IMR-90 (cell line): ENCODE data around the gene ATP5F1C. TPM values are rescaled to one million over a fixed set of nuclear protein-coding genes. Genes with fewer than 3 reads are reported as not detected.
A peak's percentile ranks its signal among the peaks of the same experiment; 100 is the strongest.

ENCODE experiments used
- ATAC-seq: fragments of 200-7000 bp; cut with Tn5 transposase; 2 replicates; pipeline ENCODE4 v1.9.1; 2020; ENCODE audit warnings: low read depth, mild to moderate bottlenecking, moderate library complexity
- BruUV-seq: library from RNA; stranded (reverse); fragments of 400-500 nt; replicated peaks from 2 replicates; lab custom pipeline; 2021; lab: Mats Ljungman, UMichigan
- CTCF ChIA-PET: fragments of 300-600 bp; formaldehyde crosslinking; extraction: SDS; loops from one replicate; lab custom pipeline; 2021; ENCODE audit warnings: antibody characterized with exemption; lab: Yijun Ruan, JAX
- POLR2A ChIA-PET: fragments of 300-600 bp; sonication (Branson Sonifier 250); formaldehyde crosslinking; loops from one replicate; lab custom pipeline; 2022; ENCODE audit warnings: antibody characterized with exemption; ENCODE audit not compliant: unreplicated experiment; lab: Charles Lee
- DNase-seq: peaks from one replicate; pipeline ENCODE4 v3.0.0; 2013
- H2AFZ ChIP-seq: replicated peaks from 2 replicates; pipeline ENCODE3; 2013; ENCODE audit warnings: low read length, mild to moderate bottlenecking; ENCODE audit not compliant: poor library complexity
- H2AK5ac ChIP-seq: 2 replicates; pipeline ENCODE4 v1.6.1; 2013; ENCODE audit warnings: low read depth, low read length, inconsistent platforms
- H2AK9ac ChIP-seq: replicated peaks from 2 replicates; pipeline ENCODE3; 2013; ENCODE audit warnings: mild to moderate bottlenecking, low read depth, low read length, moderate library complexity; ENCODE audit not compliant: poor library complexity
- H2BK120ac ChIP-seq: 2 replicates; pipeline ENCODE4 v1.6.1; 2013; ENCODE audit warnings: low read depth, low read length, inconsistent platforms
- H2BK15ac ChIP-seq: 3 replicates; pipeline ENCODE4 v1.6.1; 2013; ENCODE audit warnings: low read depth, low read length, inconsistent platforms
- H2BK20ac ChIP-seq: 2 replicates; pipeline ENCODE4 v1.6.1; 2013; ENCODE audit warnings: low read depth, mild to moderate bottlenecking, inconsistent platforms, low read length, moderate library complexity
- H2BK5ac ChIP-seq: 2 replicates; pipeline ENCODE4 v1.6.1; 2013; ENCODE audit warnings: mild to moderate bottlenecking, low read depth, low read length, inconsistent platforms; ENCODE audit not compliant: poor library complexity, severe bottlenecking
- H3K14ac ChIP-seq: replicated peaks from 2 replicates; pipeline ENCODE4 v1.6.1; 2013; ENCODE audit warnings: low read depth, low read length, inconsistent platforms
- H3K18ac ChIP-seq: 2 replicates; pipeline ENCODE4 v1.6.1; 2013; ENCODE audit warnings: low read depth, low read length, control low read depth
- H3K23ac ChIP-seq: 2 replicates; pipeline ENCODE4 v1.6.1; 2013; ENCODE audit warnings: low read depth, low read length, inconsistent platforms
- H3K27ac ChIP-seq: 2 replicates; pipeline ENCODE4 v1.5.1; 2013; ENCODE audit warnings: mild to moderate bottlenecking, control low read depth, low read length; ENCODE audit not compliant: insufficient read depth
- H3K27me3 ChIP-seq: 2 replicates; pipeline ENCODE4 v1.6.1; 2013; ENCODE audit warnings: low read length; ENCODE audit not compliant: control insufficient read depth, insufficient read depth
- H3K36me3 ChIP-seq: 2 replicates; pipeline ENCODE4 v1.6.1; 2013; ENCODE audit warnings: low read length, mixed read lengths; ENCODE audit not compliant: control insufficient read depth, insufficient read depth
- H3K4ac ChIP-seq: 2 replicates; pipeline ENCODE4 v1.6.1; 2013; ENCODE audit warnings: low read depth, low read length, inconsistent platforms
- H3K4me1 ChIP-seq: 2 replicates; pipeline ENCODE4 v1.6.1; 2013; ENCODE audit warnings: low read length, mixed read lengths; ENCODE audit not compliant: control insufficient read depth, insufficient read depth
- H3K4me2 ChIP-seq: 2 replicates; pipeline ENCODE4 v1.6.1; 2013; ENCODE audit warnings: low read depth, mild to moderate bottlenecking, control low read depth, low read length, moderate library complexity
- H3K4me3 ChIP-seq: 2 replicates; pipeline ENCODE4 v1.5.1; 2013; ENCODE audit warnings: low read depth, mild to moderate bottlenecking, control low read depth, low read length, moderate library complexity; ENCODE audit not compliant: insufficient read depth
- H3K56ac ChIP-seq: 2 replicates; pipeline ENCODE4 v1.6.1; 2013; ENCODE audit warnings: low read length, inconsistent platforms; ENCODE audit not compliant: insufficient read depth; ENCODE audit errors: extremely low read depth
- H3K79me1 ChIP-seq, 2 experiments: 2 replicates each; pipeline ENCODE4 v1.6.1; 2013; ENCODE audit warnings: low read length in 2 of 2, inconsistent platforms in 1 of 2, low read depth in 1 of 2
- H3K9ac ChIP-seq: 2 replicates; pipeline ENCODE4 v1.6.1; 2013; ENCODE audit warnings: low read depth, low read length, control low read depth
- H3K9me1 ChIP-seq: 2 replicates; pipeline ENCODE4 v1.6.1; 2013; ENCODE audit warnings: low read length, inconsistent platforms; ENCODE audit not compliant: insufficient read depth
- H3K9me3 ChIP-seq: 2 replicates; pipeline ENCODE4 v1.6.1; 2013; ENCODE audit warnings: low read length; ENCODE audit not compliant: control insufficient read depth, insufficient read depth
- H4K20me1 ChIP-seq: 2 replicates; pipeline ENCODE4 v1.6.1; 2013; ENCODE audit warnings: low read length, inconsistent platforms; ENCODE audit not compliant: insufficient read depth
- H4K5ac ChIP-seq: 2 replicates; pipeline ENCODE4 v1.6.1; 2013; ENCODE audit warnings: mild to moderate bottlenecking, low read depth, low read length, control low read depth
- H4K8ac ChIP-seq, 2 experiments: 2 replicates each; pipeline ENCODE4 v1.6.1; 2013; ENCODE audit warnings: low read depth in 2 of 2, low read length in 2 of 2, control low read depth in 1 of 2, inconsistent platforms in 1 of 2
- H4K91ac ChIP-seq: 2 replicates; pipeline ENCODE4 v1.6.1; 2013; ENCODE audit warnings: low read depth, low read length, inconsistent platforms; ENCODE audit not compliant: insufficient read depth
- CEBPB ChIP-seq: IDR thresholded peaks from 2 replicates; pipeline ENCODE4 v1.6.1; 2012; ENCODE audit warnings: low read depth, low read length, improper control_type of control experiment
- FOS ChIP-seq: fragments of 150-350 bp; IDR thresholded peaks from 2 replicates; pipeline ENCODE4 v1.6.1; 2016; ENCODE audit warnings: low read depth, low read length
- WGBS, 2 experiments: methylation state at CpG; one replicate each; pipeline versions ENCODE4 v1.1.5 to v1.1.7; 2013; ENCODE audit warnings: missing lambda C conversion rate in 2 of 2; ENCODE audit not compliant: insufficient read length in 1 of 2; ENCODE audit errors: extremely low coverage in 2 of 2; 5-methylcytosine and 5-hydroxymethylcytosine counted together
- dilution Hi-C: fragments of 300-500 bp; cut with HindIII; formaldehyde crosslinking; loops from one replicate; pipeline ENCODE4 v1.14.3; 2018; ENCODE audit warnings: low sequenced_read_pairs; ENCODE audit not compliant: unreplicated experiment
- in situ Hi-C: fragments of 300-500 bp; cut with MboI; formaldehyde crosslinking; loops from 3 replicates; pipeline ENCODE4 v1.14.3; 2019; ENCODE audit warnings: low sequenced_read_pairs, inconsistent platforms, mixed read lengths
- intact Hi-C: fragments of 100-400 bp; cut with micrococcal nuclease; formaldehyde crosslinking; loops from 2 replicates; pipeline ENCODE4 v1.10.0; 2022
- polyA plus RNA-seq, 3 experiments: library from polyadenylated mRNA; depleted of rRNA; stranded (reverse); fragments of >200 nt; gene quantifications; 2 replicates each; pipeline ENCODE4 v1.2.3, GENCODE V29; 2012; ENCODE audit warnings: low replicate concordance in 1 of 3
- total RNA-seq: library from RNA; depleted of rRNA; stranded (reverse); fragments of >200 nt; gene quantifications from 2 replicates; pipeline ENCODE4 v1.2.3, GENCODE V29; 2012

ATP5F1C gene
- total and polyA plus RNA-seq, 2 of the 4 experiments (the other 2 are of a cell fraction): 357 to 367 TPM

DNA sequence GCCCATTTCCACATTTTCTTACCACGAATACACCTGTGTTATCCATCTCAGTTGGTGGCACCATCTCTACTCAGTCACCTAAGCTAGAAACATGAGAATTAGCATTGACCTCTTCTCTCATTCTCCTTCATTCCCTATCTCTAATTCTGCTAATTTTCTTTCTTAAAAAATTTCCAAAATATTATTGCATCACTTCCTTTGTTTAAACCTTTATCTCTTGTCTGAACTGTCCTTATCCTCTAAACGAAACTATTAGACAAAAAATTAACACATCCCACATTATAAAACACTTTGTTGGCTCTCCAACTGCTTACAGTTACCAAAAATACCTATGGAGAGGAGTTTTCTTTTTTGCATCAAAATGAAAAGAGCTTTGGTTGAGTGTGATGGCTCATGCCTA, 48.6 kb downstream of the ATP5F1C start:
- no peak overlapping the region for H3K9ac ChIP-seq
- 100% methylated on average over 1 of the region's 2 CpGs; no CpG with 5 or more reads in 1 of the 2 experiments for WGBS, 2 experiments
- H3K4me1 ChIP-seq: 0 out of 2 replicates have a peak, but pooled peaks cover 2% of the 10 kb centered on the region
- no peak overlapping the region for H3K18ac ChIP-seq
- no peak overlapping the region for H3K4me2 ChIP-seq
- no peak overlapping the region for H3K27ac ChIP-seq
- BruUV-seq: no TSS peak
- peaks cover 33 to 35% of the 10 kb centered on the region in 2 experiments for H3K79me1 ChIP-seq
- H4K91ac ChIP-seq: no peak overlapping the region
- H4K5ac ChIP-seq: no peak overlapping the region
- no peak for DNase-seq
- no peaks in the 10 kb centered on the region for H3K27me3 ChIP-seq
- H3K9me1 ChIP-seq: 0 out of 2 replicates have a peak, but pooled peaks cover 8% of the 10 kb centered on the region
- ChIA-PET CTCF (no interaction called here), POLR2A (no interaction called here)
- ATAC-seq: no peak
- H2BK15ac ChIP-seq: no peak overlapping the region
- no peak for TF ChIP-seq FOS
- TF ChIP-seq CEBPB: peak; percentile 29; the same call in 1 of the 2 replicates
- H3K23ac ChIP-seq: no peak overlapping the region
- no peaks in the 10 kb centered on the region for H3K9me3 ChIP-seq
- H3K4ac ChIP-seq: no peak overlapping the region
- H2BK120ac ChIP-seq: no peak overlapping the region
- H2AK5ac ChIP-seq: no peak overlapping the region
- H4K20me1 ChIP-seq: no peaks in the 10 kb centered on the region; the same call in 1 of the 2 replicates
- no peak overlapping the region for H3K56ac ChIP-seq
- no peak overlapping the region for H2BK5ac ChIP-seq
- no peak overlapping the region for H2AK9ac ChIP-seq
- H2AFZ ChIP-seq: no peak overlapping the region
- in situ Hi-C loops (no loop called here), intact Hi-C loops (no loop called here), dilution Hi-C loops (no loop called here)
- H4K8ac ChIP-seq: no peak overlapping the region
- H3K36me3 ChIP-seq: no peaks in the 10 kb centered on the region
- H3K4me3 ChIP-seq: no peak overlapping the region
- no peak overlapping the region for H3K14ac ChIP-seq
- no peak overlapping the region for H2BK20ac ChIP-seq
